DOHH2 (cell line): ENCODE measurements around the gene ENO2.

Experiments used
- H3F3A ChIP-seq: fragments of 200-600 bp; sonication (generic), shearing (Covaris generic); 2 replicates; pipeline ENCODE4 v1.6.0; 2016; ENCODE audit warnings: antibody characterized with exemption, mild to moderate bottlenecking; ENCODE audit not compliant: control insufficient read depth, insufficient read depth
- H3K27ac ChIP-seq: fragments of 200-600 bp; sonication (generic); 2 replicates; pipeline ENCODE4 v1.5.1; 2014; ENCODE audit warnings: low read depth, mild to moderate bottlenecking, low read length, moderate library complexity
- H3K27me3 ChIP-seq: fragments of 200-600 bp; sonication (generic); 2 replicates; pipeline ENCODE4 v1.6.1; 2014; ENCODE audit warnings: mild to moderate bottlenecking, low read length, mixed read lengths; ENCODE audit not compliant: control insufficient read depth
- H3K36me3 ChIP-seq: fragments of 200-600 bp; sonication (generic); 2 replicates; pipeline ENCODE4 v1.6.1; 2014; ENCODE audit warnings: mild to moderate bottlenecking, low read length, moderate library complexity, mixed read lengths; ENCODE audit not compliant: control insufficient read depth
- H3K4me1 ChIP-seq: fragments of 200-600 bp; sonication (generic); 2 replicates; pipeline ENCODE4 v1.6.1; 2014; ENCODE audit warnings: mild to moderate bottlenecking, low read length, mixed read lengths; ENCODE audit not compliant: control insufficient read depth
- H3K4me2 ChIP-seq: fragments of 200-600 bp; sonication (generic); 2 replicates; pipeline ENCODE4 v1.6.0; 2014; ENCODE audit warnings: mild to moderate bottlenecking, low read length, moderate library complexity
- H3K4me3 ChIP-seq: fragments of 200-600 bp; sonication (generic); 2 replicates; pipeline ENCODE4 v1.5.1; 2014; ENCODE audit warnings: mild to moderate bottlenecking, low read length, mixed read lengths
- H3K79me2 ChIP-seq: fragments of 200-600 bp; sonication (generic); 2 replicates; pipeline ENCODE4 v1.6.1; 2014; ENCODE audit warnings: mild to moderate bottlenecking, low read length, mixed read lengths; ENCODE audit not compliant: control insufficient read depth
- H3K9me2 ChIP-seq: fragments of 200-600 bp; sonication (generic); replicated peaks from 2 replicates; pipeline ENCODE4 v1.6.1; 2014; ENCODE audit warnings: mild to moderate bottlenecking, low read length, mixed read lengths; ENCODE audit not compliant: control insufficient read depth
- H3K9me3 ChIP-seq: fragments of 200-600 bp; sonication (generic); 2 replicates; pipeline ENCODE4 v1.6.1; 2014; ENCODE audit warnings: antibody characterized with exemption, low read length, mixed read lengths; ENCODE audit not compliant: control insufficient read depth, insufficient read depth
- H4K20me1 ChIP-seq: fragments of 200-600 bp; sonication (generic); 2 replicates; pipeline ENCODE4 v1.6.0; 2014; ENCODE audit warnings: low read depth, mild to moderate bottlenecking, antibody characterized with exemption, low read length, moderate library complexity; ENCODE audit not compliant: control insufficient read depth, insufficient read depth
- EZH2phosphoT487 ChIP-seq: fragments of 200-600 bp; sonication (generic); IDR thresholded peaks from 2 replicates; pipeline ENCODE4 v1.6.1; 2017; ENCODE audit warnings: borderline replicate concordance, mild to moderate bottlenecking, antibody characterized with exemption, low read length, moderate library complexity, mixed read lengths
- TF ChIP-seq, protein P1 (sequence below): fragments of 200-600 bp; sonication (generic); IDR thresholded peaks from one replicate; pipeline ENCODE4 v1.5.1; 2014; ENCODE audit warnings: antibody characterized with exemption, mild to moderate bottlenecking, low read depth, low read length; ENCODE audit not compliant: poor library complexity, severe bottlenecking

ENO2 gene

DNA sequence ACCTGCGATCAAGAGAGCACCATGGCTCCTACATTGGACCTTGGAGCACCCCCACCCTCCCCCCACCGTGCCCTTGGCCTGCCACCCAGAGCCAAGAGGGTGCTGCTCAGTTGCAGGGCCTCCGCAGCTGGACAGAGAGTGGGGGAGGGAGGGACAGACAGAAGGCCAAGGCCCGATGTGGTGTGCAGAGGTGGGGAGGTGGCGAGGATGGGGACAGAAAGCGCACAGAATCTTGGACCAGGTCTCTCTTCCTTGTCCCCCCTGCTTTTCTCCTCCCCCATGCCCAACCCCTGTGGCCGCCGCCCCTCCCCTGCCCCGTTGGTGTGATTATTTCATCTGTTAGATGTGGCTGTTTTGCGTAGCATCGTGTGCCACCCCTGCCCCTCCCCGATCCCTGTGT is 27.4 kb downstream of the ENO2 start:
- Histone ChIP-seq H3K4me2 (no peak overlapping the region), H3K9me3 (no peaks in the 10 kb centered on the region), H3K36me3 (no peaks in the 10 kb centered on the region; the same call in 1 of the 2 replicates), H3K4me3 (no peak overlapping the region), H3F3A (peaks cover 10% of the 10 kb centered on the region), H4K20me1 (no peaks in the 10 kb centered on the region), H3K27me3 (no peaks in the 10 kb centered on the region), H3K79me2 (peaks cover 9% of the 10 kb centered on the region), H3K27ac (no peak overlapping the region), H3K4me1 (peaks cover 47% of the 10 kb centered on the region), H3K9me2 (no peaks in the 10 kb centered on the region)
- TF ChIP-seq EZH2phosphoT487 = no peak
- TF ChIP-seq, protein P1, sequence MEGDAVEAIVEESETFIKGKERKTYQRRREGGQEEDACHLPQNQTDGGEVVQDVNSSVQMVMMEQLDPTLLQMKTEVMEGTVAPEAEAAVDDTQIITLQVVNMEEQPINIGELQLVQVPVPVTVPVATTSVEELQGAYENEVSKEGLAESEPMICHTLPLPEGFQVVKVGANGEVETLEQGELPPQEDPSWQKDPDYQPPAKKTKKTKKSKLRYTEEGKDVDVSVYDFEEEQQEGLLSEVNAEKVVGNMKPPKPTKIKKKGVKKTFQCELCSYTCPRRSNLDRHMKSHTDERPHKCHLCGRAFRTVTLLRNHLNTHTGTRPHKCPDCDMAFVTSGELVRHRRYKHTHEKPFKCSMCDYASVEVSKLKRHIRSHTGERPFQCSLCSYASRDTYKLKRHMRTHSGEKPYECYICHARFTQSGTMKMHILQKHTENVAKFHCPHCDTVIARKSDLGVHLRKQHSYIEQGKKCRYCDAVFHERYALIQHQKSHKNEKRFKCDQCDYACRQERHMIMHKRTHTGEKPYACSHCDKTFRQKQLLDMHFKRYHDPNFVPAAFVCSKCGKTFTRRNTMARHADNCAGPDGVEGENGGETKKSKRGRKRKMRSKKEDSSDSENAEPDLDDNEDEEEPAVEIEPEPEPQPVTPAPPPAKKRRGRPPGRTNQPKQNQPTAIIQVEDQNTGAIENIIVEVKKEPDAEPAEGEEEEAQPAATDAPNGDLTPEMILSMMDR = no peak

DNA sequence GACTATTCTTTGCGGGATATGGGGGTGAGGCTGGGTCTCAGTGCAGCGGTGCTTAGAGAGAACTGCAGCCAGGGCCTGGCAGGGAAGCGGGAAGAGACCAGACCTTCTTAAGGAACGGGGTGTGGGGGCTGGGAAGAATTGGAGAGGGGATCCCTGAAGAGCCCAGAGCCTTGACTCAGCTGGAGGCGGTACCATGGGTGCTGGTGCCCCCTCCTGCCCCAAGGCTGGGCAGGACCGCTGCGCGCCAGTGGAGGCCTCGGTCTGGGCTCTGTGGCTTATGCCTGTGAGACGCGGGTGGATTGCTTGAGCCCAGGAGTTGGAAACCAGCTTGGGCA is 27.9 kb downstream of the ENO2 start:
- H3K9me2 ChIP-seq = no peaks in the 10 kb centered on the region
- peaks cover 4% of the 10 kb centered on the region for H3K79me2 ChIP-seq
- no peak overlapping the region for H3K27ac ChIP-seq
- H3K4me1 ChIP-seq = peaks cover 49% of the 10 kb centered on the region
- no peaks in the 10 kb centered on the region for H3K9me3 ChIP-seq
- no peaks in the 10 kb centered on the region for H3K27me3 ChIP-seq
- H3K36me3 ChIP-seq = no peaks in the 10 kb centered on the region; the same call in 1 of the 2 replicates
- H4K20me1 ChIP-seq = no peaks in the 10 kb centered on the region
- H3F3A ChIP-seq = peaks cover 13% of the 10 kb centered on the region
- H3K4me3 ChIP-seq = no peak overlapping the region
- no peak overlapping the region for H3K4me2 ChIP-seq
- no peak for TF ChIP-seq EZH2phosphoT487
- TF ChIP-seq, protein P1 = no peak

DNA sequence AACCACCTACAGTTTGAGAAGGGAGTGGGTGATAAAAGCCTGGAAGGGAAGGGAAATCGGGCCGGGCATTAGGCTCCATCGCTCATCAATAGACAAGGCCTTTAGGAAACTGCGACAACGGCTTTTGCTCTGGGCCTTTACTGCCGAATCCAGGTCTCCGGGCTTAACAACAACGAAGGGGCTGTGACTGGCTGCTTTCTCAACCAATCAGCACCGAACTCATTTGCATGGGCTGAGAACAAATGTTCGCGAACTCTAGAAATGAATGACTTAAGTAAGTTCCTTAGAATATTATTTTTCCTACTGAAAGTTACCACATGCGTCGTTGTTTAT is 29.0 kb downstream of the ENO2 start:
- Histone ChIP-seq H3K27ac (peak overlapping the region; percentile 80), H3F3A (peaks cover 13% of the 10 kb centered on the region), H3K4me1 (peaks cover 51% of the 10 kb centered on the region), H3K27me3 (peaks cover 9% of the 10 kb centered on the region; the same call in 1 of the 2 replicates), H3K36me3 (no peaks in the 10 kb centered on the region), H3K9me2 (no peaks in the 10 kb centered on the region), H4K20me1 (no peaks in the 10 kb centered on the region), H3K4me3 (peak overlapping the region; percentile 95), H3K4me2 (peak overlapping the region; percentile 100), H3K9me3 (no peaks in the 10 kb centered on the region), H3K79me2 (no peaks in the 10 kb centered on the region)
- TF ChIP-seq EZH2phosphoT487 = no peak
- TF ChIP-seq, protein P1 = no peak
